Measurements from ENCODE around the gene SEMA4C.

SEMA4C gene

GRCh38 chr2:96869822-96870625 lies at the start of gene SEMA4C:
Gene SEMA4C (minus strand): TSS chr2:96870080. CDS start chr2:96867886, 2,194 bp downstream.
- Histone ChIP-seq H3K27ac (ENCODE audit: low read length) (peak within 1 kb of the TSS; percentile 60), H3K4me3 (ENCODE audit: low read depth in 1 of 2, low read length in 2 of 2) (peak within 1 kb of the TSS; percentile 69 to 85), H3K4me1 (ENCODE audit: control insufficient read depth in 1 of 2, insufficient read depth in 2 of 2, low read length in 2 of 2) (peaks cover 24 to 59% of the 10 kb centered on the region in 2 donors), H3K36me3 (ENCODE audit: control insufficient read depth in 1 of 2, insufficient read depth in 2 of 2, low read length in 2 of 2) (peaks cover 8 to 17% of the 10 kb centered on the region in 2 donors), H3K27me3 (ENCODE audit: low read depth, low read length) (no peaks in the 10 kb centered on the region), H3K9me3 (ENCODE audit: control insufficient read depth in 1 of 2, low read length in 2 of 2) (no peaks in the 10 kb centered on the region)

GRCh38 chr2:96918754-96919550 lies 49.1 kb upstream of the SEMA4C start:
- no peak overlapping the region for H3K4me3 ChIP-seq (ENCODE audit: low read depth in 1 of 2, low read length in 2 of 2)
- no peaks in the 10 kb centered on the region for H3K9me3 ChIP-seq (ENCODE audit: control insufficient read depth in 1 of 2, low read length in 2 of 2)
- no peaks in the 10 kb centered on the region for H3K27me3 ChIP-seq (ENCODE audit: low read depth, low read length)
- H3K4me1 ChIP-seq (ENCODE audit: control insufficient read depth in 1 of 2, insufficient read depth in 2 of 2, low read length in 2 of 2) = peaks cover 0 to 5% of the 10 kb centered on the region in 2 donors
- no peaks in the 10 kb centered on the region for H3K36me3 ChIP-seq (ENCODE audit: control insufficient read depth in 1 of 2, insufficient read depth in 2 of 2, low read length in 2 of 2)
- no peak overlapping the region for H3K27ac ChIP-seq (ENCODE audit: low read length)

GRCh38 chr2:96918092-96918753 lies 48.3 kb upstream of the SEMA4C start:
- no peaks in the 10 kb centered on the region for H3K27me3 ChIP-seq (ENCODE audit: low read depth, low read length)
- H3K36me3 ChIP-seq (ENCODE audit: control insufficient read depth in 1 of 2, insufficient read depth in 2 of 2, low read length in 2 of 2) = no peaks in the 10 kb centered on the region
- H3K4me3 ChIP-seq (ENCODE audit: low read depth in 1 of 2, low read length in 2 of 2) = no peak overlapping the region
- no peaks in the 10 kb centered on the region for H3K9me3 ChIP-seq (ENCODE audit: control insufficient read depth in 1 of 2, low read length in 2 of 2)
- no peak overlapping the region for H3K27ac ChIP-seq (ENCODE audit: low read length)
- peaks cover 0 to 8% of the 10 kb centered on the region in 2 donors for H3K4me1 ChIP-seq (ENCODE audit: control insufficient read depth in 1 of 2, insufficient read depth in 2 of 2, low read length in 2 of 2)

- Histone ChIP-seq H3K9me3 (ENCODE audit: control insufficient read depth in 1 of 2, low read length in 2 of 2) (no peaks in the 10 kb centered on the region), H3K4me3 (ENCODE audit: low read depth in 1 of 2, low read length in 2 of 2) (no peak overlapping the region), H3K36me3 (ENCODE audit: control insufficient read depth in 1 of 2, insufficient read depth in 2 of 2, low read length in 2 of 2) (no peaks in the 10 kb centered on the region), H3K27me3 (ENCODE audit: low read depth, low read length) (no peaks in the 10 kb centered on the region), H3K4me1 (ENCODE audit: control insufficient read depth in 1 of 2, insufficient read depth in 2 of 2, low read length in 2 of 2) (peaks cover 0 to 8% of the 10 kb centered on the region in 2 donors), H3K27ac (ENCODE audit: low read length) (no peak overlapping the region)
Observed at GRCh38 chr2:96916646-96917543, 47.0 kb upstream of the SEMA4C start.

- no peak overlapping the region for H3K27ac ChIP-seq (ENCODE audit: low read length)
Observed at GRCh38 chr2:96916156-96916630, 46.3 kb upstream of the SEMA4C start.

GRCh38 chr2:96914332-96914731 lies 44.5 kb upstream of the SEMA4C start:
- no peak overlapping the region for H3K4me3 ChIP-seq (ENCODE audit: low read depth in 1 of 2, low read length in 2 of 2)
- no peaks in the 10 kb centered on the region for H3K9me3 ChIP-seq (ENCODE audit: control insufficient read depth in 1 of 2, low read length in 2 of 2)
- H3K4me1 ChIP-seq (ENCODE audit: control insufficient read depth in 1 of 2, insufficient read depth in 2 of 2, low read length in 2 of 2) = peaks cover 0 to 8% of the 10 kb centered on the region in 2 donors
- no peaks in the 10 kb centered on the region for H3K36me3 ChIP-seq (ENCODE audit: control insufficient read depth in 1 of 2, insufficient read depth in 2 of 2, low read length in 2 of 2)
- H3K27me3 ChIP-seq (ENCODE audit: low read depth, low read length) = no peaks in the 10 kb centered on the region
- no peak overlapping the region for H3K27ac ChIP-seq (ENCODE audit: low read length)

More at GRCh38 chr2:96916156-96916630, 46.3 kb upstream of the SEMA4C start:
- Histone ChIP-seq H3K4me1 (ENCODE audit: control insufficient read depth in 1 of 2, insufficient read depth in 2 of 2, low read length in 2 of 2) (peaks cover 0 to 8% of the 10 kb centered on the region in 2 donors), H3K4me3 (ENCODE audit: low read depth in 1 of 2, low read length in 2 of 2) (no peak overlapping the region), H3K9me3 (ENCODE audit: control insufficient read depth in 1 of 2, low read length in 2 of 2) (no peaks in the 10 kb centered on the region), H3K27me3 (ENCODE audit: low read depth, low read length) (no peaks in the 10 kb centered on the region), H3K36me3 (ENCODE audit: control insufficient read depth in 1 of 2, insufficient read depth in 2 of 2, low read length in 2 of 2) (no peaks in the 10 kb centered on the region)

- Histone ChIP-seq H3K9me3 (ENCODE audit: control insufficient read depth in 1 of 2, low read length in 2 of 2) (no peaks in the 10 kb centered on the region), H3K27me3 (ENCODE audit: low read depth, low read length) (no peaks in the 10 kb centered on the region), H3K36me3 (ENCODE audit: control insufficient read depth in 1 of 2, insufficient read depth in 2 of 2, low read length in 2 of 2) (no peaks in the 10 kb centered on the region), H3K4me3 (ENCODE audit: low read depth in 1 of 2, low read length in 2 of 2) (no peak overlapping the region), H3K27ac (ENCODE audit: low read length) (no peak overlapping the region), H3K4me1 (ENCODE audit: control insufficient read depth in 1 of 2, insufficient read depth in 2 of 2, low read length in 2 of 2) (peaks cover 0 to 10% of the 10 kb centered on the region in 2 donors)
Observed at GRCh38 chr2:96913398-96914202, 43.7 kb upstream of the SEMA4C start.

- Histone ChIP-seq H3K9me3 (ENCODE audit: control insufficient read depth in 1 of 2, low read length in 2 of 2) (no peaks in the 10 kb centered on the region), H3K4me3 (ENCODE audit: low read depth in 1 of 2, low read length in 2 of 2) (no peak overlapping the region), H3K27ac (ENCODE audit: low read length) (no peak overlapping the region), H3K36me3 (ENCODE audit: control insufficient read depth in 1 of 2, insufficient read depth in 2 of 2, low read length in 2 of 2) (no peaks in the 10 kb centered on the region), H3K4me1 (ENCODE audit: control insufficient read depth in 1 of 2, insufficient read depth in 2 of 2, low read length in 2 of 2) (peaks cover 1 to 15% of the 10 kb centered on the region in 2 donors), H3K27me3 (ENCODE audit: low read depth, low read length) (no peaks in the 10 kb centered on the region)
Observed at GRCh38 chr2:96913117-96913397, 43.2 kb upstream of the SEMA4C start.

GRCh38 chr2:96912346-96913116 lies 42.7 kb upstream of the SEMA4C start:
- no peak overlapping the region for H3K4me3 ChIP-seq (ENCODE audit: low read depth in 1 of 2, low read length in 2 of 2)

More at GRCh38 chr2:96912346-96913116, 42.7 kb upstream of the SEMA4C start:
- Histone ChIP-seq H3K9me3 (ENCODE audit: control insufficient read depth in 1 of 2, low read length in 2 of 2) (no peaks in the 10 kb centered on the region), H3K36me3 (ENCODE audit: control insufficient read depth in 1 of 2, insufficient read depth in 2 of 2, low read length in 2 of 2) (no peaks in the 10 kb centered on the region), H3K27ac (ENCODE audit: low read length) (no peak overlapping the region), H3K4me1 (ENCODE audit: control insufficient read depth in 1 of 2, insufficient read depth in 2 of 2, low read length in 2 of 2) (peaks cover 3 to 20% of the 10 kb centered on the region in 2 donors), H3K27me3 (ENCODE audit: low read depth, low read length) (no peaks in the 10 kb centered on the region)

All from muscle layer of duodenum (tissue), 2 donors.